ENCODE measurements around the gene ATXN10. TPM values are rescaled to one million over a fixed set of nuclear protein-coding genes. Genes with fewer than 3 reads are reported as not detected.
"Not testable (repeated sequence)": the region's sequence is repeated elsewhere in the genome, so short reads cannot be mapped to it uniquely, and the experiment has no call there.

Gene ATXN10
- 10 to 100 TPM; 55.8 to 89.1 TPM for total RNA-seq

- H3K4me3 Mint-ChIP-seq, result peak within 1 kb of the TSS; percentile 90
- ATAC-seq (replicated peaks), result peak; percentile 85
- peaks cover 8% of the 10 kb centered on the region for H3K27me3 Mint-ChIP-seq
- H3K9me3 Mint-ChIP-seq, result peaks cover 4% of the 10 kb centered on the region
- peaks cover 28% of the 10 kb centered on the region for H3K4me1 Mint-ChIP-seq
- H3K27ac Mint-ChIP-seq, result peak within 1 kb of the TSS; percentile 94
- peaks cover 18% of the 10 kb centered on the region for H3K36me3 Mint-ChIP-seq (ENCODE audit: low read depth)
Measured at GRCh38 chr22:45671783-45672563, at the start of gene ATXN10. Gene ATXN10 (plus strand): TSS chr22:45671834. CDS start chr22:45672064, 230 bp downstream.

GRCh38 chr22:45621836-45622600 lies 49.6 kb upstream of the ATXN10 start:
- Mint-ChIP-seq H3K9me3 (peaks cover 4% of the 10 kb centered on the region), H3K4me3 (no peak overlapping the region), H3K27me3 (peaks cover 4% of the 10 kb centered on the region), H3K27ac (no peak overlapping the region), H3K4me1 (no peaks in the 10 kb centered on the region), H3K36me3 (ENCODE audit: low read depth) (no peaks in the 10 kb centered on the region)
- ATAC-seq (replicated peaks), result no peak

GRCh38 chr22:45623464-45624145 lies 48.0 kb upstream of the ATXN10 start:
- not testable (repeated sequence) for H3K4me3 Mint-ChIP-seq; H3K27me3 Mint-ChIP-seq; ATAC-seq (replicated peaks); H3K9me3 Mint-ChIP-seq; H3K36me3 Mint-ChIP-seq (ENCODE audit: low read depth); H3K4me1 Mint-ChIP-seq
- H3K27ac Mint-ChIP-seq, result peak overlapping the region; percentile 26

- Mint-ChIP-seq H3K4me3 (no peak overlapping the region), H3K27me3 (peaks cover 12% of the 10 kb centered on the region), H3K36me3 (ENCODE audit: low read depth) (no peaks in the 10 kb centered on the region), H3K27ac (no peak overlapping the region), H3K4me1 (no peaks in the 10 kb centered on the region), H3K9me3 (peaks cover 4% of the 10 kb centered on the region)
- ATAC-seq (replicated peaks), result no peak
Measured at GRCh38 chr22:45626198-45626651, 45.4 kb upstream of the ATXN10 start.

GRCh38 chr22:45627489-45628233 lies 44.0 kb upstream of the ATXN10 start:
- Mint-ChIP-seq H3K27me3 (peaks cover 24% of the 10 kb centered on the region), H3K27ac (no peak overlapping the region), H3K4me3 (no peak overlapping the region), H3K36me3 (ENCODE audit: low read depth) (no peaks in the 10 kb centered on the region), H3K4me1 (no peaks in the 10 kb centered on the region), H3K9me3 (peaks cover 4% of the 10 kb centered on the region)
- ATAC-seq (replicated peaks), result no peak

- H3K36me3 Mint-ChIP-seq (ENCODE audit: low read depth), result no peaks in the 10 kb centered on the region
- peaks cover 4% of the 10 kb centered on the region for H3K9me3 Mint-ChIP-seq
- H3K4me3 Mint-ChIP-seq, result no peak overlapping the region
- no peak overlapping the region for H3K27ac Mint-ChIP-seq
- H3K27me3 Mint-ChIP-seq, result peaks cover 29% of the 10 kb centered on the region
- ATAC-seq (replicated peaks), result no peak
- no peaks in the 10 kb centered on the region for H3K4me1 Mint-ChIP-seq
Measured at GRCh38 chr22:45628515-45628914, 43.1 kb upstream of the ATXN10 start.

GRCh38 chr22:45629469-45630089 lies 42.1 kb upstream of the ATXN10 start:
- H3K27me3 Mint-ChIP-seq, result peaks cover 27% of the 10 kb centered on the region
- no peaks in the 10 kb centered on the region for H3K9me3 Mint-ChIP-seq
- no peaks in the 10 kb centered on the region for H3K36me3 Mint-ChIP-seq (ENCODE audit: low read depth)
- H3K4me1 Mint-ChIP-seq, result no peaks in the 10 kb centered on the region
- no peak overlapping the region for H3K27ac Mint-ChIP-seq
- no peak overlapping the region for H3K4me3 Mint-ChIP-seq
- no peak for ATAC-seq (replicated peaks)

- Mint-ChIP-seq H3K4me3 (no peak overlapping the region), H3K27me3 (peaks cover 27% of the 10 kb centered on the region), H3K4me1 (no peaks in the 10 kb centered on the region), H3K36me3 (ENCODE audit: low read depth) (no peaks in the 10 kb centered on the region), H3K27ac (no peak overlapping the region), H3K9me3 (no peaks in the 10 kb centered on the region)
- no peak for ATAC-seq (replicated peaks)
Measured at GRCh38 chr22:45630436-45630835, 41.2 kb upstream of the ATXN10 start.

- H3K9me3 Mint-ChIP-seq, result no peaks in the 10 kb centered on the region
- H3K27ac Mint-ChIP-seq, result no peak overlapping the region
- H3K4me3 Mint-ChIP-seq, result no peak overlapping the region
- peaks cover 27% of the 10 kb centered on the region for H3K27me3 Mint-ChIP-seq
- no peak for ATAC-seq (replicated peaks)
- no peaks in the 10 kb centered on the region for H3K36me3 Mint-ChIP-seq (ENCODE audit: low read depth)
- no peaks in the 10 kb centered on the region for H3K4me1 Mint-ChIP-seq
Measured at GRCh38 chr22:45631140-45631840, 40.3 kb upstream of the ATXN10 start.

- no peaks in the 10 kb centered on the region for H3K36me3 Mint-ChIP-seq (ENCODE audit: low read depth)
- no peak overlapping the region for H3K4me3 Mint-ChIP-seq
- H3K9me3 Mint-ChIP-seq, result no peaks in the 10 kb centered on the region
- ATAC-seq (replicated peaks), result no peak
- H3K27me3 Mint-ChIP-seq, result peaks cover 30% of the 10 kb centered on the region
- H3K4me1 Mint-ChIP-seq, result no peaks in the 10 kb centered on the region
- no peak overlapping the region for H3K27ac Mint-ChIP-seq
Measured at GRCh38 chr22:45631841-45632238, 39.8 kb upstream of the ATXN10 start.

- ATAC-seq (replicated peaks), result no peak
- Mint-ChIP-seq H3K36me3 (ENCODE audit: low read depth) (no peaks in the 10 kb centered on the region), H3K4me1 (no peaks in the 10 kb centered on the region), H3K27ac (no peak overlapping the region), H3K27me3 (peaks cover 36% of the 10 kb centered on the region), H3K9me3 (no peaks in the 10 kb centered on the region), H3K4me3 (no peak overlapping the region)
Measured at GRCh38 chr22:45632791-45633515, 38.7 kb upstream of the ATXN10 start.

- ATAC-seq (replicated peaks), result no peak
- no peaks in the 10 kb centered on the region for H3K9me3 Mint-ChIP-seq
- H3K27ac Mint-ChIP-seq, result no peak overlapping the region
- H3K27me3 Mint-ChIP-seq, result peaks cover 41% of the 10 kb centered on the region
- H3K36me3 Mint-ChIP-seq (ENCODE audit: low read depth), result no peaks in the 10 kb centered on the region
- peaks cover 5% of the 10 kb centered on the region for H3K4me1 Mint-ChIP-seq
- H3K4me3 Mint-ChIP-seq, result no peak overlapping the region
Measured at GRCh38 chr22:45636683-45637082, 35.0 kb upstream of the ATXN10 start.

GRCh38 chr22:45638197-45638596 lies 33.4 kb upstream of the ATXN10 start:
- H3K4me3 Mint-ChIP-seq, result no peak overlapping the region
- peaks cover 5% of the 10 kb centered on the region for H3K4me1 Mint-ChIP-seq
- no peaks in the 10 kb centered on the region for H3K9me3 Mint-ChIP-seq
- H3K36me3 Mint-ChIP-seq (ENCODE audit: low read depth), result no peaks in the 10 kb centered on the region
- no peak overlapping the region for H3K27ac Mint-ChIP-seq
- ATAC-seq (replicated peaks), result no peak
- peaks cover 33% of the 10 kb centered on the region for H3K27me3 Mint-ChIP-seq

Measured in activated T-helper 17 cell treated with anti-CD3 and anti-CD28 coated beads, Interleukin-2, amount 50 U/mL, for 72 hours (primary cell).